ENCODE measurements around the gene HERC6. TPM values are rescaled to one million over a fixed set of nuclear protein-coding genes. Genes with fewer than 3 reads are reported as not detected.

Gene HERC6
- total RNA-seq, 1 experiment from 2014 or later, result 0.32 TPM

DNA sequence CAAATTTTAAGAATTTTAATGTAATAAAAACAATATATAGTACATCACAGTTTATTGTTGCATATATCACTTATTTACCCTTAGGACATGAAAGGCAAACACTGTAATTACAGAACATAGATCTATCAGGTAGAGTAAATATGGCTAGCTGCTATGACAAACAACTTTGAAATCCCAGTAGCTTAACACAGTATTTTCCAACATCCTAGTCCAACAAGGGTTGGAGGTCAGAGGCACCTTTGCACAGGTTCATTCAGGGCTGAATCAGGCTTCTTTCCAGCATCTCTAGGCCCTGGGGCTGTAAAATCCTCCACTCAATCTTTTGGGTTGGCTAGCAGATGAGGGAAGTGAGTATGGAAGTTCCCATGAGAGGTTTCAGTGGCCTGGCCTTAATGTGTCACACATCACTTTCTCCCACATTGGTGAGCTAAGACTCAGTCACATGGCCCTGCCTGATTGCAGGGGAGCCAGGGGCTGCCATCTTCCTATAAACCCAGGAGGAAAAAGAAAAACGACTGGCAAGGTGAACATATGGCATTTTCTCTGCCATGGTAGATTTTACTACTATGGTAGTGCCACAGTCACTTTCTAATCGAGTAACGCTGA is 32.9 kb downstream of the HERC6 start:
- no peak for TF ChIP-seq EZH2 (IDR thresholded peaks at IDR 0.05; ENCODE audit: borderline replicate concordance, low read depth, low read length, poor library complexity, severe bottlenecking)
- TF ChIP-seq, protein P1, sequence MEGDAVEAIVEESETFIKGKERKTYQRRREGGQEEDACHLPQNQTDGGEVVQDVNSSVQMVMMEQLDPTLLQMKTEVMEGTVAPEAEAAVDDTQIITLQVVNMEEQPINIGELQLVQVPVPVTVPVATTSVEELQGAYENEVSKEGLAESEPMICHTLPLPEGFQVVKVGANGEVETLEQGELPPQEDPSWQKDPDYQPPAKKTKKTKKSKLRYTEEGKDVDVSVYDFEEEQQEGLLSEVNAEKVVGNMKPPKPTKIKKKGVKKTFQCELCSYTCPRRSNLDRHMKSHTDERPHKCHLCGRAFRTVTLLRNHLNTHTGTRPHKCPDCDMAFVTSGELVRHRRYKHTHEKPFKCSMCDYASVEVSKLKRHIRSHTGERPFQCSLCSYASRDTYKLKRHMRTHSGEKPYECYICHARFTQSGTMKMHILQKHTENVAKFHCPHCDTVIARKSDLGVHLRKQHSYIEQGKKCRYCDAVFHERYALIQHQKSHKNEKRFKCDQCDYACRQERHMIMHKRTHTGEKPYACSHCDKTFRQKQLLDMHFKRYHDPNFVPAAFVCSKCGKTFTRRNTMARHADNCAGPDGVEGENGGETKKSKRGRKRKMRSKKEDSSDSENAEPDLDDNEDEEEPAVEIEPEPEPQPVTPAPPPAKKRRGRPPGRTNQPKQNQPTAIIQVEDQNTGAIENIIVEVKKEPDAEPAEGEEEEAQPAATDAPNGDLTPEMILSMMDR (conservative IDR thresholded peaks at IDR 0.05; ENCODE audit: low read depth, low read length), result no peak
- H3K27ac ChIP-seq (ENCODE audit: low read depth, low read length, poor library complexity, severe bottlenecking), result no peak overlapping the region
- ChIA-PET CTCF (no interaction called here), POLR2A (ENCODE audit: low non-redundant PET) (no interaction called here)
- no TSS peak for BruUV-seq (replicated peaks)
- no peaks in the 10 kb centered on the region for H3K9me3 ChIP-seq (ENCODE audit: low read depth, low read length, poor library complexity, severe bottlenecking)
- no peak for DNase-seq (ENCODE audit: low spot score)
- intact Hi-C loops (cut with micrococcal nuclease; ENCODE audit: unreplicated experiment), result no loop called here
- no peaks in the 10 kb centered on the region for H3K36me3 ChIP-seq (ENCODE audit: insufficient read depth, low read length, poor library complexity, severe bottlenecking)
- H3K4me3 ChIP-seq (ENCODE audit: low read depth, low read length, poor library complexity, severe bottlenecking), result no peak overlapping the region
- no peaks in the 10 kb centered on the region for H3K4me1 ChIP-seq (ENCODE audit: insufficient read depth, low read length, poor library complexity, severe bottlenecking)
- H3K27me3 ChIP-seq (replicated peaks; ENCODE audit: insufficient read depth, low read depth, low read length, poor library complexity), result no peaks in the 10 kb centered on the region

DNA sequence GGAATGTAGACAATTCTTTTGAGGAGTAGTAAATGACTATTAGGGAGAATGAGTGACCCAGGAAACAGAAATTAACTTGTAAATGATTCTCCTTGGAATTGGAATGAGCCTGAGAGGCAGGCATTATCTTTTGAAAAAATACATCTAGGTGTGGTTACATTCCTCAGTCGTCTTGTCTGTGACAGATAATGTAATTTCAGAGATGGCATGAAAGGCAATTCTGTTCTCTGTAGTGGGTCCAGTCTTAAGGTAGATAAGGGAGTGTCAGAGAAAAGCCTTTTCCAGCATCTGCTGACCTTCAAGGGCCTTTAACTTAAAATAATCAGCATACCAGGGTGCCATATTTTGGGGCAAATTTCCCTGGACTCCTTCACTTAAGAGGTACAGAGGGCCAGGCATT is 35.1 kb downstream of the HERC6 start:
- TF ChIP-seq, protein P1 (conservative IDR thresholded peaks at IDR 0.05; ENCODE audit: low read depth, low read length), result no peak
- no peak for TF ChIP-seq EZH2 (IDR thresholded peaks at IDR 0.05; ENCODE audit: borderline replicate concordance, low read depth, low read length, poor library complexity, severe bottlenecking)
- Histone ChIP-seq H3K27ac (ENCODE audit: low read depth, low read length, poor library complexity, severe bottlenecking) (no peak overlapping the region), H3K4me1 (ENCODE audit: insufficient read depth, low read length, poor library complexity, severe bottlenecking) (no peaks in the 10 kb centered on the region), H3K4me3 (ENCODE audit: low read depth, low read length, poor library complexity, severe bottlenecking) (no peak overlapping the region), H3K36me3 (ENCODE audit: insufficient read depth, low read length, poor library complexity, severe bottlenecking) (no peaks in the 10 kb centered on the region), H3K9me3 (ENCODE audit: low read depth, low read length, poor library complexity, severe bottlenecking) (no peaks in the 10 kb centered on the region), H3K27me3 (replicated peaks; ENCODE audit: insufficient read depth, low read depth, low read length, poor library complexity) (no peaks in the 10 kb centered on the region)
- no TSS peak for BruUV-seq (replicated peaks)
- intact Hi-C loops (cut with micrococcal nuclease; ENCODE audit: unreplicated experiment), result no loop called here
- ChIA-PET POLR2A (ENCODE audit: low non-redundant PET) (no interaction called here), CTCF (no interaction called here)
- DNase-seq (ENCODE audit: low spot score), result no peak

DNA sequence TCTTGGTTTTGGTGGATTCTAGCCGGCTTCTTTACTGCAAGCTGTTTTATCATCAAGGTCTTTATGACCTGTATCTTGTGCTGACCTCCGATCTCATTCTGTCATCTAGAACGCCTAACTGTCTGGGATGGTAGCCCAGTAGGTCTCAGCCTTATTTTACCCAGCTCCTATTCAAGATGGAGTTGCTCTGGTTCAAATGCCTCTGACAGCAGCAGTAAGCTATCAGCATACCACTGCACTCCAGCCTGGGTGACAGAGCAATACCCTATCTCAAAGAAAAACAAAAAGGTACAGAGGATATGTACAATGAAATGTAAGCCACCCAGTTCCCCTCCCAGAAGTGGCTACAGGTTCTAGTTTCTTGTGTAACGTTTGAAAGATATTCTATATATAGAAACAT is 36.1 kb downstream of the HERC6 start:
- Histone ChIP-seq H3K9me3 (ENCODE audit: low read depth, low read length, poor library complexity, severe bottlenecking) (no peaks in the 10 kb centered on the region), H3K27me3 (replicated peaks; ENCODE audit: insufficient read depth, low read depth, low read length, poor library complexity) (no peaks in the 10 kb centered on the region), H3K4me1 (ENCODE audit: insufficient read depth, low read length, poor library complexity, severe bottlenecking) (no peaks in the 10 kb centered on the region), H3K36me3 (ENCODE audit: insufficient read depth, low read length, poor library complexity, severe bottlenecking) (no peaks in the 10 kb centered on the region), H3K27ac (ENCODE audit: low read depth, low read length, poor library complexity, severe bottlenecking) (no peak overlapping the region), H3K4me3 (ENCODE audit: low read depth, low read length, poor library complexity, severe bottlenecking) (no peak overlapping the region)
- TF ChIP-seq EZH2 (IDR thresholded peaks at IDR 0.05; ENCODE audit: borderline replicate concordance, low read depth, low read length, poor library complexity, severe bottlenecking), result no peak
- TF ChIP-seq, protein P1 (conservative IDR thresholded peaks at IDR 0.05; ENCODE audit: low read depth, low read length), result no peak
- BruUV-seq (replicated peaks), result no TSS peak
- ChIA-PET CTCF (no interaction called here), POLR2A (ENCODE audit: low non-redundant PET) (no interaction called here)
- intact Hi-C loops (cut with micrococcal nuclease; ENCODE audit: unreplicated experiment), result no loop called here
- DNase-seq (ENCODE audit: low spot score), result no peak
